ENCODE measurements around the gene MRPL36.

The MRPL36 gene

GRCh38 chr5:1758574-1758973 lies 41.1 kb downstream of the MRPL36 start:
- Histone ChIP-seq H3K9me3 (ENCODE audit: low read depth, low read length) (no peaks in the 10 kb centered on the region), H3K4me3 (no peak overlapping the region), H3K36me3 (ENCODE audit: insufficient read depth, low read length) (no peaks in the 10 kb centered on the region), H3K9ac (ENCODE audit: insufficient read length) (no peak overlapping the region), H3K27ac (no peak overlapping the region)
- DNase-seq (ENCODE audit: low read depth, low spot score), result no peak
- no peak for TF ChIP-seq EZH2 (IDR thresholded peaks at IDR 0.05)
- TF ChIP-seq POLR2AphosphoS5 (IDR thresholded peaks at IDR 0.05; ENCODE audit: borderline replicate concordance, low read depth, low read length), result no peak
- TF ChIP-seq FOXP2 (optimal IDR thresholded peaks at IDR 0.05; ENCODE audit: control extremely low read depth, extremely low read length, insufficient read depth), result no peak

DNA sequence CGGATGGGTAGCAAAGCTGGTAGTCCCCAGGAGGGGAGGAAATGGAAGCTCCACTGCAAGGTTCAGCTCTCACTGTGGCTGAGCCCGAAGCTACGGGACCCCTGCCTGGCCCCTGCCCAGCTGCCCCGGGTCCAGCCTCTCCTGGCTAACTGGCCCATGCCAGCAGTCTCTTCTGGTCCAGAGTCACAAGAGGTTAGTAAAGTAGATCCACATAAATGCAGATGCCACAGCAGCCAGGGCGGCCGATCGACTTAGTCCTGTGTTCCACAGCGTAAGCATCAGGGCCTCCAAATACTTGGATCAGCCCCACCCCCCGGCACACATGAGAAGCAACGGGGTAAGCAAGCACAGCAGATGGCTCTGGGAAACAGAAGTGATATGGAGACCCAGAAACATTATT lies 42.1 kb downstream of the MRPL36 start:
- H3K27ac ChIP-seq, result no peak overlapping the region
- no peak overlapping the region for H3K9ac ChIP-seq (ENCODE audit: insufficient read length)
- no peaks in the 10 kb centered on the region for H3K9me3 ChIP-seq (ENCODE audit: low read depth, low read length)
- no peaks in the 10 kb centered on the region for H3K36me3 ChIP-seq (ENCODE audit: insufficient read depth, low read length)
- TF ChIP-seq FOXP2 (optimal IDR thresholded peaks at IDR 0.05; ENCODE audit: control extremely low read depth, extremely low read length, insufficient read depth) (no peak), EZH2 (IDR thresholded peaks at IDR 0.05) (no peak), POLR2AphosphoS5 (IDR thresholded peaks at IDR 0.05; ENCODE audit: borderline replicate concordance, low read depth, low read length) (no peak)
- no peak overlapping the region for H3K4me3 ChIP-seq
- DNase-seq (ENCODE audit: low read depth, low spot score), result no peak

GRCh38 chr5:1756481-1756880 lies 43.2 kb downstream of the MRPL36 start:
- H3K9me3 ChIP-seq (ENCODE audit: low read depth, low read length), result no peaks in the 10 kb centered on the region
- no peaks in the 10 kb centered on the region for H3K36me3 ChIP-seq (ENCODE audit: insufficient read depth, low read length)
- H3K9ac ChIP-seq (ENCODE audit: insufficient read length), result no peak overlapping the region
- no peak for DNase-seq (ENCODE audit: low read depth, low spot score)
- no peak overlapping the region for H3K4me3 ChIP-seq
- TF ChIP-seq EZH2 (IDR thresholded peaks at IDR 0.05), result no peak
- no peak for TF ChIP-seq POLR2AphosphoS5 (IDR thresholded peaks at IDR 0.05; ENCODE audit: borderline replicate concordance, low read depth, low read length)
- no peak for TF ChIP-seq FOXP2 (optimal IDR thresholded peaks at IDR 0.05; ENCODE audit: control extremely low read depth, extremely low read length, insufficient read depth)
- no peak overlapping the region for H3K27ac ChIP-seq

DNA sequence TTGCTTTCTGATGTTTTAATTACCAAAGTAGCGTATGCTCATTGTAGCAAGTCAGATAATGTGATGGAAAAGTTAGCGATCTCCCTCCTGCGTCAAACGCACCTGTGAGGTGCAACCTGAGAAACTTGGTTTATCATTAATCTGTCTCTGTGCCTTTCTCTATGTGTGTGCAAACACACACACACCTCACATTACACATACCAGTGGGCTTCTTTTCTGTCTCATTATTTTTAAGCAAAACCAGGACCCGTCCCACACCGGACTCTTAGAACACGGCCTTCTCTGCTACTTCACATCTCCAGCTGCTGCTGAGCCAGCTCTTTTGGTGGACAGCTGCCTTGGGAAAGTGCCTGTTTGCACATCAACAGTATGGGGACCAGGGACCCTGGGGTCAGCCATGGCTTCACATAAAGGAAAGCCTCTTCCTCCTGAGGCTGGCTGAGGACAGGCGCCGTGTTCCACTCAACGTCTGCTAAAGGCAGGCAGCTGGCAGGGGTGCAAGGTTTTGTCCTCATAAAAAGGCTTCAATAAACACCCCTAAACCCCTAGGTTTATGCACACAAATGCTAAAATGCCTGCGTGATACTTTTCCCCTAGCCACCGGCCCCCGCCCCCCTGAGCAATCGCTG lies 44.2 kb downstream of the MRPL36 start:
- no peak overlapping the region for H3K9ac ChIP-seq (ENCODE audit: insufficient read length)
- no peak for TF ChIP-seq POLR2AphosphoS5 (IDR thresholded peaks at IDR 0.05; ENCODE audit: borderline replicate concordance, low read depth, low read length)
- TF ChIP-seq EZH2 (IDR thresholded peaks at IDR 0.05), result no peak
- no peak for TF ChIP-seq FOXP2 (optimal IDR thresholded peaks at IDR 0.05; ENCODE audit: control extremely low read depth, extremely low read length, insufficient read depth)
- H3K4me3 ChIP-seq, result no peak overlapping the region
- no peak overlapping the region for H3K27ac ChIP-seq
- no peaks in the 10 kb centered on the region for H3K9me3 ChIP-seq (ENCODE audit: low read depth, low read length)
- no peak for DNase-seq (ENCODE audit: low read depth, low spot score)
- H3K36me3 ChIP-seq (ENCODE audit: insufficient read depth, low read length), result no peaks in the 10 kb centered on the region

DNA sequence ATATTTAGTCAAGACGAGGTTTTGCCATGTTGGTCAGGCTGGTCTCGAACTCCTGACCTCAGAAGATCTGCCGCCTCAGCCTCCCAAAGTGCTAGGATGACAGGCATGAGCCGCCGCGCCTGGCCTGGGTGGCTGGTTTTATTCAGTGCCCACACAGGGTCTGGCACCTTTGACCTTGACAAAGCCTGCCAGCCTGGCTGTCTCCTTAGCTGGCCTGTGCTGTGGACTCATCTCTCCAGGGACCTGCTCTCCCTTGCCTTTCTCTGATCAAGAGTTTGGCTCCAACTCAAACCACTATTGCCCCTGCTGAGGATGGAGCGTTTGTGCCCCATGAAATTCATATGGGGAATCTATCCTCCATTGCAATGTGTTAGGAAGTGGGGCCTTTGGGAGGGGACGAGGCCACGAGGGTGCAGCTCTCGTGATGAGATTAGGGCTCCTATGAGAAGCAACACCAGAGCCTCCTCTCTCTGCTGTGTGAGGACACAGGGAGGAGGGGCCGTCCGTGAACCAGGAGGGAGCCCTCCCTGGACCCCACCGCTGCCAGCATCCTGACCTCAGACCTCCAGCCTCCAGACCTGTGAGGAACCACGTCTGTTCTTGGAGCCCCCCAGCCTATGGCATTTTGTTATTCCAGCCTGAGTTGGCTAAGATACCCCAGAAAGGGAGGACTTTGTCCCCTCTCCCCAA lies 45.0 kb downstream of the MRPL36 start:
- no peak for DNase-seq (ENCODE audit: low read depth, low spot score)
- Histone ChIP-seq H3K9me3 (ENCODE audit: low read depth, low read length) (no peaks in the 10 kb centered on the region), H3K36me3 (ENCODE audit: insufficient read depth, low read length) (no peaks in the 10 kb centered on the region), H3K4me3 (no peak overlapping the region), H3K27ac (no peak overlapping the region), H3K9ac (ENCODE audit: insufficient read length) (no peak overlapping the region)
- no peak for TF ChIP-seq POLR2AphosphoS5 (IDR thresholded peaks at IDR 0.05; ENCODE audit: borderline replicate concordance, low read depth, low read length)
- no peak for TF ChIP-seq FOXP2 (optimal IDR thresholded peaks at IDR 0.05; ENCODE audit: control extremely low read depth, extremely low read length, insufficient read depth)
- no peak for TF ChIP-seq EZH2 (IDR thresholded peaks at IDR 0.05)

- H3K9ac ChIP-seq (ENCODE audit: insufficient read length), result no peak overlapping the region
- no peak overlapping the region for H3K27ac ChIP-seq
- no peaks in the 10 kb centered on the region for H3K36me3 ChIP-seq (ENCODE audit: insufficient read depth, low read length)
- no peak overlapping the region for H3K4me3 ChIP-seq
- no peaks in the 10 kb centered on the region for H3K9me3 ChIP-seq (ENCODE audit: low read depth, low read length)
- TF ChIP-seq EZH2 (IDR thresholded peaks at IDR 0.05) (no peak), POLR2AphosphoS5 (IDR thresholded peaks at IDR 0.05; ENCODE audit: borderline replicate concordance, low read depth, low read length) (no peak), FOXP2 (optimal IDR thresholded peaks at IDR 0.05; ENCODE audit: control extremely low read depth, extremely low read length, insufficient read depth) (no peak)
- no peak for DNase-seq (ENCODE audit: low read depth, low spot score)
Observed at GRCh38 chr5:1753490-1753889, 46.1 kb downstream of the MRPL36 start.

DNA sequence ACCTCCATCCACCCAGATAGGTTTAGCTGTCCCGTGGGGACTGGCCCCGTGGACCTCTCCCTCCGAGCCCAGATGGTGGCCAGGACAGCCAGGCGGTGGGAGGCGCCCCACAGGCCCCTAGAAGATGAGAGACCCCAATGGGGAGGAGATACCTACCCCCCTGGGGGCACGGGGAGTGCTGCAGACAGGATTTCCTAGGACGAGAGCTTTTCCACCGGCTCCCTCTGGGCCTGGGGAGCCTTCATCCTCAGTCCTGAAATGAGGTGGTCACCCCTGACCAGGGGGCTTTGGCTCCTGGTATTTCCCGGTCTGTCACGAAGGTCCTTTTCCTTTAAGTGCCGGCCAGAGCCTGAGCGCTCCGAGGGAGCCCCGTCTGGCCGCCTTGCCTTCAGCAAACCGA lies 46.8 kb downstream of the MRPL36 start:
- H3K9ac ChIP-seq (ENCODE audit: insufficient read length), result no peak overlapping the region
- no peak overlapping the region for H3K4me3 ChIP-seq
- TF ChIP-seq POLR2AphosphoS5 (IDR thresholded peaks at IDR 0.05; ENCODE audit: borderline replicate concordance, low read depth, low read length) (no peak), FOXP2 (optimal IDR thresholded peaks at IDR 0.05; ENCODE audit: control extremely low read depth, extremely low read length, insufficient read depth) (no peak), EZH2 (IDR thresholded peaks at IDR 0.05) (no peak)
- no peaks in the 10 kb centered on the region for H3K9me3 ChIP-seq (ENCODE audit: low read depth, low read length)
- no peaks in the 10 kb centered on the region for H3K36me3 ChIP-seq (ENCODE audit: insufficient read depth, low read length)
- no peak for DNase-seq (ENCODE audit: low read depth, low spot score)
- no peak overlapping the region for H3K27ac ChIP-seq

GRCh38 chr5:1751864-1752822 lies 47.5 kb downstream of the MRPL36 start:
- Histone ChIP-seq H3K36me3 (ENCODE audit: insufficient read depth, low read length) (no peaks in the 10 kb centered on the region), H3K27ac (no peak overlapping the region), H3K9me3 (ENCODE audit: low read depth, low read length) (no peaks in the 10 kb centered on the region), H3K9ac (ENCODE audit: insufficient read length) (no peak overlapping the region), H3K4me3 (no peak overlapping the region)
- no peak for TF ChIP-seq EZH2 (IDR thresholded peaks at IDR 0.05)
- no peak for DNase-seq (ENCODE audit: low read depth, low spot score)

Data from SK-N-MC (cell line).